ENCODE results near the gene APBB1. TPM values are rescaled to one million over a fixed set of nuclear protein-coding genes. Genes with fewer than 3 reads are reported as not detected.
A peak's percentile ranks its signal among the peaks of the same experiment; 100 is the strongest.

Gene APBB1
- total and polyA plus RNA-seq, 8 donors, result 30.7 to 47.1 (median 42.7) TPM

DNA sequence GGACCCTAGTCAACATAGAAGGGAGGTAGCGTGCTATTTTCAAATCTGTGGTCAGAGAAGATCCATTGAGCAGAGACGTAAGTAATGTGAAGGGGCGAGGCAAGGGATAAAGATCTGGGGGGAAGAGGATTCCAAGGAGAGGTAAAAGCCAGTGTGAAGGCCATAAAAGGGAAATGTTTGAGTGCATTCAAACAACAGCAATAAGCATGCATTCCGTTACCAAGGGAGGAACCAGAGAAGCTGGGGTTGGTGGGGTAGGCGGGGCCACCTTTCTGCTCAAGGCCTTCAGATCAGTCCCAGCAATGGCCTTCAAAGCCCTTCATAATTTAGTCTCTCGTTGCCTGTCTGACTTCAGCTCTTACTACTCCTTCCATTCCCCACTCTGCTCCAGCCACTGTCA lies 47.1 kb downstream of the APBB1 start:
- H3K4me3 ChIP-seq, result no peak overlapping the region
- DNase-seq (no peak), ATAC-seq (no peak)
- no peak for TF ChIP-seq CTCF (IDR thresholded peaks at IDR 0.05)
- intact Hi-C loops (cut with DNase I), result no loop called here
- no peaks in the 10 kb centered on the region for H3K27me3 ChIP-seq
- H3K27ac ChIP-seq, result no peak overlapping the region
- no peaks in the 10 kb centered on the region for H3K36me3 ChIP-seq
- no peaks in the 10 kb centered on the region for H3K9me3 ChIP-seq
- H3K4me1 ChIP-seq, result no peaks in the 10 kb centered on the region

- no peak overlapping the region for H3K27ac ChIP-seq
- H3K36me3 ChIP-seq, result no peaks in the 10 kb centered on the region
- TF ChIP-seq CTCF (IDR thresholded peaks at IDR 0.05), result no peak
- H3K4me1 ChIP-seq, result peaks cover 0 to 4% of the 10 kb centered on the region in 2 donors
- no peak overlapping the region for H3K4me3 ChIP-seq
- no peaks in the 10 kb centered on the region for H3K27me3 ChIP-seq
- ATAC-seq (no peak), DNase-seq (no peak)
- intact Hi-C loops (cut with DNase I), result no loop called here
- no peaks in the 10 kb centered on the region for H3K9me3 ChIP-seq
Observed at GRCh38 chr11:6365659-6366058, 53.2 kb downstream of the APBB1 start.

DNA sequence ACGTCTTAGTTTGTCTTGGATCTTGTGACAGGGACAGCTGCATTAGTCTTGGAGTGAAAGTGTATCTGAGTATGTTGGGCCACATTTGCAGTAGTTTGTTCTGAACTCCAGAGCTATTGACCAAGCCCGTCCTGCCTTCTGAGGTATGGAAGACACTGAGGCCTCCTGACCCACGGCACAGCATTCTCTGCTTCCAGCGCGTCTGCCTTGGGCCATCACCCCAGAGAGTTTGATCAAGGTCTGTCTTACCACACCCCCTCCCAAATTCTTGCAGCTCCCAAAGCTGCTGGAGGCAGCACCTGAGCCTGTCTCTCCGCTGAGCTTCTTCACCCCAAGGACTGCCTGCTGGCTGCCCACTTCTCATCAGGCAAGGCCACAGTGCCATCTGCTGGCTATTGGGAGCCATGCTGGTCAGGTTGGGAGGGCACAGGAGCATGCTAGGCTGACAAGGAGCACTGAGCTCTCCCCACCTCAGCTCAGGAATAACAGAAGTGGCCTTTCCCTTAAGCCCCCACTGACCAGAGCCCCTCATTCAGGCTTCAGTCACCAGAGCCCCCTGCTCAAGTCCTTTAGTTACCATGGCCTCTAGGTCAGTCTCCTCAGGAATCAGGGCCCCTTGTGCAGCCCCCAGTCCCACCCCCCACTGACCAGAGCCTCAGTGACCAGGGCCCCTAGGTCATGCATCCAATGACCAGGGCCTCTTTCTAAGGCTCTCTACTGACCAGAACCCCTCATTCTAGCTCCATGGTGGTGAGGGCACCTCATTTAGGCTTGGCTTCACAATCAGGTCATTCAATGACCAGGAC lies 55.8 kb downstream of the APBB1 start:
- no peak overlapping the region for H3K27ac ChIP-seq
- TF ChIP-seq CTCF (IDR thresholded peaks at IDR 0.05), result peak; percentile 81 to 87
- H3K9me3 ChIP-seq, result no peaks in the 10 kb centered on the region
- no peaks in the 10 kb centered on the region for H3K36me3 ChIP-seq
- peak; percentile 55 to 86 (median 80) for DNase-seq
- intact Hi-C loops (cut with DNase I), result loop anchor here in 1 of 2 donors (5.0 kb wide), 1 partner anchor 341 kb away; no protein-coding TSS in a partner anchor
- peak; percentile 100 for ATAC-seq
- H3K4me3 ChIP-seq, result no peak overlapping the region
- H3K4me1 ChIP-seq, result peaks cover 0 to 4% of the 10 kb centered on the region in 2 donors
- no peaks in the 10 kb centered on the region for H3K27me3 ChIP-seq

GRCh38 chr11:6362185-6362872 lies 56.6 kb downstream of the APBB1 start:
- TF ChIP-seq CTCF (IDR thresholded peaks at IDR 0.05), result no peak
- Histone ChIP-seq H3K27ac (no peak overlapping the region), H3K27me3 (no peaks in the 10 kb centered on the region), H3K9me3 (no peaks in the 10 kb centered on the region), H3K4me3 (no peak overlapping the region), H3K36me3 (no peaks in the 10 kb centered on the region), H3K4me1 (peaks cover 2 to 4% of the 10 kb centered on the region in 2 donors)
- no peak for DNase-seq
- ATAC-seq, result peak; percentile 50
- intact Hi-C loops (cut with DNase I), result loop anchor here in 1 of 2 donors (5.0 kb wide), 1 partner anchor 340 kb away; no protein-coding TSS in a partner anchor

- Histone ChIP-seq H3K36me3 (no peaks in the 10 kb centered on the region), H3K9me3 (no peaks in the 10 kb centered on the region), H3K27ac (no peak overlapping the region), H3K27me3 (no peaks in the 10 kb centered on the region), H3K4me3 (no peak overlapping the region), H3K4me1 (peaks cover 4 to 12% of the 10 kb centered on the region in 2 donors)
- ATAC-seq (no peak), DNase-seq (no peak)
- TF ChIP-seq CTCF (IDR thresholded peaks at IDR 0.05), result no peak
- intact Hi-C loops (cut with DNase I), result loop anchor here in 1 of 2 donors (5.0 kb wide), 1 partner anchor 338 kb away; no protein-coding TSS in a partner anchor
Observed at GRCh38 chr11:6360183-6360582, 58.7 kb downstream of the APBB1 start.
